H1 (cell line): Measurements from ENCODE around the gene RMND1. TPM values are rescaled to one million over a fixed set of nuclear protein-coding genes. Genes with fewer than 3 reads are reported as not detected.

Source experiments
- CTCF ChIA-PET: fragments of 300-600 bp; sonication (Branson Sonifier 250); formaldehyde crosslinking; loops from one replicate; lab custom pipeline; 2021; ENCODE audit not compliant: partially characterized antibody; lab: Charles Lee
- POLR2A ChIA-PET: fragments of 300-600 bp; sonication (Branson Sonifier 250); formaldehyde crosslinking; loops from one replicate; lab custom pipeline; 2021; ENCODE audit warnings: inconsistent platforms; ENCODE audit not compliant: partially characterized antibody; lab: Charles Lee
- DNase-seq, 2 experiments: peaks; one replicate each; pipeline versions ENCODE4 v3.0.0 to v3.0.0-alpha.2; 2010 to 2022; ENCODE audit warnings: low spot score in 2 of 2, low read depth in 1 of 2, mixed read lengths in 1 of 2
- FAIRE-seq: peaks from 2 replicates; lab custom pipeline; 2011; peaks lifted over from hg19 to GRCh38; lab: Jason Lieb, UNC
- H2AFZ ChIP-seq: 2 replicates; pipeline ENCODE4 v1.8.1; 2012; ENCODE audit warnings: low read length, inconsistent platforms
- H2AK5ac ChIP-seq: 2 replicates; pipeline ENCODE4 v1.6.1; 2013; ENCODE audit warnings: low read depth, low read length
- H2BK120ac ChIP-seq: replicated peaks from 2 replicates; pipeline ENCODE3; 2013; ENCODE audit warnings: low read depth, low read length, inconsistent platforms
- H2BK12ac ChIP-seq: 2 replicates; pipeline ENCODE4 v1.6.1; 2013; ENCODE audit warnings: low read depth, low read length
- H2BK15ac ChIP-seq: 2 replicates; pipeline ENCODE4 v1.6.1; 2013; ENCODE audit warnings: low read length
- H2BK20ac ChIP-seq: 2 replicates; pipeline ENCODE4 v1.6.1; 2013; ENCODE audit warnings: low read length
- H2BK5ac ChIP-seq: 2 replicates; pipeline ENCODE4 v1.6.1; 2013; ENCODE audit warnings: low read depth, low read length
- H3K14ac ChIP-seq: 2 replicates; pipeline ENCODE4 v1.6.1; 2013; ENCODE audit warnings: inconsistent platforms; ENCODE audit not compliant: insufficient read length
- H3K18ac ChIP-seq: 2 replicates; pipeline ENCODE4 v1.6.1; 2013; ENCODE audit warnings: low read length; ENCODE audit errors: extremely low read depth
- H3K23ac ChIP-seq: 2 replicates; pipeline ENCODE4 v1.6.1; 2013; ENCODE audit warnings: inconsistent platforms; ENCODE audit not compliant: insufficient read length
- H3K23me2 ChIP-seq: 2 replicates; pipeline ENCODE4 v1.6.1; 2013; ENCODE audit warnings: low read depth, low read length
- H3K27ac ChIP-seq: 2 replicates; pipeline ENCODE4 v1.6.1; 2011; ENCODE audit warnings: low read depth, low read length, inconsistent platforms
- H3K27me3 ChIP-seq, 4 experiments: replicated peaks in 1 of 4; 1 replicate in 1 of 4; 2 replicates in 3 of 4; pipeline versions ENCODE4 v1.6.1 to v1.8.1; 2011 to 2013; ENCODE audit warnings: low read length in 3 of 4, mild to moderate bottlenecking in 3 of 4, inconsistent platforms in 2 of 4, mixed read lengths in 2 of 4, moderate library complexity in 1 of 4; ENCODE audit not compliant: control insufficient read depth in 3 of 4, insufficient read depth in 3 of 4; ENCODE audit errors: extremely low read depth in 1 of 4
- H3K36me3 ChIP-seq, 4 experiments: 2 replicates each; pipeline versions ENCODE4 v1.6.1 to v1.8.1; 2011 to 2013; ENCODE audit warnings: mild to moderate bottlenecking in 4 of 4, low read length in 3 of 4, moderate library complexity in 2 of 4, control low read depth in 1 of 4, inconsistent platforms in 1 of 4; ENCODE audit not compliant: insufficient read depth in 4 of 4, control insufficient read depth in 2 of 4
- H3K4ac ChIP-seq: replicated peaks from 2 replicates; pipeline ENCODE3; 2013; ENCODE audit warnings: low read length, low read depth, mixed read lengths, inconsistent platforms; ENCODE audit not compliant: insufficient read length
- H3K4me1 ChIP-seq, 4 experiments: replicated peaks in 1 of 4; 1 replicate in 1 of 4; 2 replicates in 3 of 4; pipeline versions ENCODE4 v1.6.1 to v1.8.1; 2011 to 2013; ENCODE audit warnings: low read length in 3 of 4, inconsistent platforms in 2 of 4, mixed read lengths in 1 of 4; ENCODE audit not compliant: insufficient read depth in 4 of 4, control insufficient read depth in 3 of 4
- H3K4me2 ChIP-seq, 2 experiments: 2 replicates each; pipeline versions ENCODE4 v1.6.1 to v1.8.1; 2011 to 2013; ENCODE audit warnings: low read depth in 2 of 2, low read length in 2 of 2, control low read depth in 1 of 2, inconsistent platforms in 1 of 2, mild to moderate bottlenecking in 1 of 2; ENCODE audit not compliant: insufficient read depth in 1 of 2
- H3K4me3 ChIP-seq, 4 experiments: fragments of 200-600, 300-600 bp in 1 of 4; sonication (generic), shearing (Covaris generic), sonication (Bioruptor Twin) in 1 of 4; 2 replicates each; pipeline versions ENCODE4 v1.5.1 to v1.8.1; 2011 to 2016; ENCODE audit warnings: low read length in 4 of 4, low read depth in 3 of 4, control low read depth in 2 of 4, inconsistent platforms in 2 of 4, mild to moderate bottlenecking in 2 of 4, mixed read lengths in 1 of 4, moderate library complexity in 1 of 4; ENCODE audit not compliant: insufficient read depth in 2 of 4; ENCODE audit errors: extremely low read depth in 1 of 4
- H3K56ac ChIP-seq: replicated peaks from 2 replicates; pipeline ENCODE3; 2013; ENCODE audit warnings: low read depth, mild to moderate bottlenecking, mixed read lengths, low read length, inconsistent platforms; ENCODE audit not compliant: insufficient read length
- H3K79me1 ChIP-seq: 2 replicates; pipeline ENCODE4 v1.6.1; 2013; ENCODE audit warnings: low read depth, low read length, control low read depth
- H3K79me2 ChIP-seq, 2 experiments: 2 replicates each; pipeline versions ENCODE4 v1.6.1 to v1.8.1; 2012 to 2013; ENCODE audit warnings: low read length in 2 of 2, mild to moderate bottlenecking in 2 of 2, inconsistent platforms in 1 of 2; ENCODE audit not compliant: insufficient read depth in 2 of 2, control insufficient read depth in 1 of 2
- H3K9ac ChIP-seq, 4 experiments: replicated peaks in 1 of 4; 1 replicate in 1 of 4; 2 replicates in 3 of 4; pipeline versions ENCODE4 v1.6.1 to v1.8.1; 2011 to 2013; ENCODE audit warnings: low read depth in 3 of 4, low read length in 3 of 4, control low read depth in 2 of 4, mild to moderate bottlenecking in 2 of 4, moderate library complexity in 2 of 4, inconsistent platforms in 1 of 4; ENCODE audit errors: extremely low read depth in 1 of 4
- H3K9me3 ChIP-seq, 2 experiments: 2 replicates each; pipeline versions ENCODE4 v1.6.1 to v1.8.1; 2012 to 2013; ENCODE audit warnings: mild to moderate bottlenecking in 2 of 2, moderate library complexity in 2 of 2, control low read depth in 1 of 2, inconsistent platforms in 1 of 2, low read depth in 1 of 2, low read length in 1 of 2, mixed read lengths in 1 of 2; ENCODE audit not compliant: insufficient read depth in 2 of 2
- H4K20me1 ChIP-seq, 2 experiments: replicated peaks in 1 of 2; 2 replicates each; pipeline versions ENCODE3 to v1.8.1; 2011 to 2013; ENCODE audit warnings: inconsistent platforms in 2 of 2, low read length in 2 of 2, mild to moderate bottlenecking in 1 of 2; ENCODE audit not compliant: insufficient read depth in 2 of 2, control insufficient read depth in 1 of 2
- H4K5ac ChIP-seq: 2 replicates; pipeline ENCODE4 v1.6.1; 2013; ENCODE audit warnings: low read length, low read depth, mixed read lengths, inconsistent platforms; ENCODE audit not compliant: insufficient read length
- H4K8ac ChIP-seq: 2 replicates; pipeline ENCODE4 v1.8.0; 2013; ENCODE audit warnings: mild to moderate bottlenecking, moderate library complexity, low read length, inconsistent platforms; ENCODE audit not compliant: insufficient read depth; ENCODE audit errors: extremely low read depth
- H4K91ac ChIP-seq: replicated peaks from 2 replicates; pipeline ENCODE3; 2013; ENCODE audit warnings: low read length, mixed read lengths, inconsistent platforms; ENCODE audit not compliant: insufficient read length
- BRCA1 ChIP-seq: IDR thresholded peaks from 2 replicates; pipeline ENCODE4 v1.6.1; 2012; ENCODE audit warnings: low read depth, low read length, improper control_type of control experiment
- RFX5 ChIP-seq: IDR thresholded peaks from 2 replicates; pipeline ENCODE4 v1.6.1; 2011; ENCODE audit warnings: low read depth, low read length, improper control_type of control experiment, borderline replicate concordance
- WGBS, 2 experiments: shearing (Covaris generic) in 1 of 2; methylation state at CpG; one replicate each; pipeline versions ENCODE4 v1.1.6 to v1.1.7; 2013 to 2015; ENCODE audit warnings: low lambda C conversion rate in 2 of 2, mixed read lengths in 2 of 2, inconsistent platforms in 1 of 2, low coverage in 1 of 2, missing lambda C conversion rate in 1 of 2; ENCODE audit not compliant: insufficient replicate concordance in 2 of 2, insufficient coverage in 1 of 2, insufficient read length in 1 of 2; ENCODE audit errors: extremely low coverage in 1 of 2, missing lambda C conversion rate in 1 of 2; 5-methylcytosine and 5-hydroxymethylcytosine counted together
- polyA plus RNA-seq, 7 experiments: library from polyadenylated mRNA; depleted of rRNA in 3 of 7; stranded (reverse) in 5 of 7; unstranded in 2 of 7; fragments of >200 nt in 5 of 7; fragments of 200-250 nt in 2 of 7; gene quantifications; 1 replicate in 5 of 7; 2 replicates in 1 of 7; 4 replicates in 1 of 7; pipeline versions ENCODE4 v1.2.1 to v1.2.3, GENCODE V29; 2011 to 2013; ENCODE audit warnings: missing spikeins in 2 of 7, mixed read lengths in 2 of 7
- total RNA-seq: library from RNA; stranded (reverse); fragmentation: NEBNext Ultra II Directional; extraction: Animal tissue kit (Norgen Biotek cat#: 25700); gene quantifications from 2 replicates; pipeline ENCODE4 v1.2.1, GENCODE V29; 2021
- TF ChIP-seq, protein P1 (sequence below): IDR thresholded peaks from 2 replicates; pipeline ENCODE4 v1.6.1; 2011; ENCODE audit warnings: low read depth, mild to moderate bottlenecking, low read length; ENCODE audit not compliant: insufficient read depth

The RMND1 gene
- total and polyA plus RNA-seq, 2 of the 8 experiments (the other 6 are each of a cell fraction or from before 2014, with no cell fraction given) = 7.3 to 21.9 TPM

DNA sequence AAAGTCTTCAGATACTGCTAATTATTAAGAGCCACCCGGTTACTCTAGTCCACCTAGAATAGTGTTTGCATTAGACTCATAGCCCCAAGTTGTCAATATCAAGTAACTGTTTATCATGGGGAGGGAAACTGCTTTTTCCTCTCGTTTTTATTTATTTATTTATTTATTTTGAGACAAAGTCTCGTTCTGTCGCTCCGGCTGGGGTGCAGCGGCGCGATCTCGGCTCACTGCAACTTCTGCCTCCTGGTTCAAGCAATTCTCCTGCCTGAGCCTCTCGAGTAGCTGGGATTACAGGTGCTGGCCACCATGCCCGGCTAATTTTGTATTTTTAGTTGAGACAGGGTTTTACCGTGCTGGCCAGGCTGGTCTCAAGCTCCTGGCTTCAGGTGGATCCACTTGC lies 25.8 kb upstream of the RMND1 start:
- no peak overlapping the region for H2AK5ac ChIP-seq
- H3K27me3 ChIP-seq = no peaks in the 10 kb centered on the region
- H3K9ac ChIP-seq = no peak overlapping the region
- H4K91ac ChIP-seq = no peak overlapping the region
- H4K8ac ChIP-seq = no peak overlapping the region; the same call in 1 of the 2 replicates
- H2BK120ac ChIP-seq = no peak overlapping the region
- no peaks in the 10 kb centered on the region for H3K9me3 ChIP-seq
- DNase-seq = no peak
- no peak overlapping the region for H3K56ac ChIP-seq
- no peak overlapping the region for H3K27ac ChIP-seq
- H3K4ac ChIP-seq = no peak overlapping the region
- no peak for FAIRE-seq
- POLR2A ChIA-PET = interaction anchor here (1.0 kb wide), 1 partner anchor 9 kb away, joined by 3 read pairs; no protein-coding TSS in a partner anchor
- H3K23ac ChIP-seq = no peak overlapping the region
- H3K14ac ChIP-seq = no peak overlapping the region
- no peak overlapping the region for H2BK12ac ChIP-seq
- TF ChIP-seq BRCA1 (no peak), RFX5 (no peak)
- TF ChIP-seq, protein P1, sequence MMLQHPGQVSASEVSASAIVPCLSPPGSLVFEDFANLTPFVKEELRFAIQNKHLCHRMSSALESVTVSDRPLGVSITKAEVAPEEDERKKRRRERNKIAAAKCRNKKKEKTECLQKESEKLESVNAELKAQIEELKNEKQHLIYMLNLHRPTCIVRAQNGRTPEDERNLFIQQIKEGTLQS = no peak
- no peak overlapping the region for H3K4me2 ChIP-seq
- no peak overlapping the region for H2BK20ac ChIP-seq
- no peak overlapping the region for H3K18ac ChIP-seq
- H2BK5ac ChIP-seq = no peak overlapping the region
- H3K79me1 ChIP-seq = no peaks in the 10 kb centered on the region
- no peaks in the 10 kb centered on the region for H3K36me3 ChIP-seq
- CTCF ChIA-PET = interaction anchor here (1.4 to 1.5 kb wide), 2 partner anchors 33 to 135 kb away, joined by 3 to 4 read pairs; no protein-coding TSS in a partner anchor
- no peaks in the 10 kb centered on the region for H3K79me2 ChIP-seq
- H3K23me2 ChIP-seq = no peaks in the 10 kb centered on the region
- no peak overlapping the region for H2BK15ac ChIP-seq
- no peak overlapping the region for H3K4me3 ChIP-seq
- 94% methylated on average over 12 of the region's 12 CpGs; no CpG with 5 or more reads in 1 of the 2 experiments for WGBS, 2 experiments
- H4K5ac ChIP-seq = no peak overlapping the region
- no peaks in the 10 kb centered on the region for H4K20me1 ChIP-seq
- no peak overlapping the region for H2AFZ ChIP-seq
- no peaks in the 10 kb centered on the region for H3K4me1 ChIP-seq
